Activated T-helper 1 cell treated with Interleukin-2 at 50 U/mL for 16 hours (primary cell): ENCODE measurements around the gene KCNH3.
"Not testable (repeated sequence)": the region's sequence is repeated elsewhere in the genome, so short reads cannot be mapped to it uniquely, and the experiment has no call there.

Experiments used
- DNase-seq: peaks from one replicate; pipeline ENCODE4 v3.0.0-alpha.2; 2020; ENCODE audit warnings: low read depth

Gene KCNH3

GRCh38 chr12:49538510-49539403 is at the start of gene KCNH3:
TSS of gene KCNH3 (plus strand) at chr12:49539030. CDS start at chr12:49539417, 387 bp downstream.
- peak; percentile 87 for DNase-seq

- DNase-seq: no peak
Observed at GRCh38 chr12:49489154-49489553, 49.7 kb upstream of the KCNH3 start.

- DNase-seq: no peak
Observed at GRCh38 chr12:49489720-49490119, 49.1 kb upstream of the KCNH3 start.

- DNase-seq: no peak
Observed at GRCh38 chr12:49491823-49492222, 47.0 kb upstream of the KCNH3 start.

- no peak for DNase-seq
Observed at GRCh38 chr12:49493900-49494299, 44.9 kb upstream of the KCNH3 start.

GRCh38 chr12:49496417-49497360 is 42.1 kb upstream of the KCNH3 start:
- DNase-seq: no peak

GRCh38 chr12:49501895-49502294 is 36.9 kb upstream of the KCNH3 start:
- DNase-seq: no peak

- DNase-seq: no peak
Observed at GRCh38 chr12:49502590-49502989, 36.2 kb upstream of the KCNH3 start.

- no peak for DNase-seq
Observed at GRCh38 chr12:49503674-49504180, 35.1 kb upstream of the KCNH3 start.

- DNase-seq: no peak
Observed at GRCh38 chr12:49505672-49506071, 33.2 kb upstream of the KCNH3 start.

- DNase-seq: no peak
Observed at GRCh38 chr12:49507139-49507538, 31.7 kb upstream of the KCNH3 start.

GRCh38 chr12:49509681-49510080 is 29.1 kb upstream of the KCNH3 start:
- not testable (repeated sequence) for DNase-seq

GRCh38 chr12:49511410-49511809 is 27.4 kb upstream of the KCNH3 start:
- no peak for DNase-seq

- no peak for DNase-seq
Observed at GRCh38 chr12:49512546-49512945, 26.3 kb upstream of the KCNH3 start.

- DNase-seq: no peak
Observed at GRCh38 chr12:49515266-49515665, 23.6 kb upstream of the KCNH3 start.

- no peak for DNase-seq
Observed at GRCh38 chr12:49518914-49519573, 19.8 kb upstream of the KCNH3 start.

GRCh38 chr12:49519574-49519936 is 19.3 kb upstream of the KCNH3 start:
- DNase-seq: no peak

GRCh38 chr12:49521389-49521788 is 17.4 kb upstream of the KCNH3 start:
- DNase-seq: no peak

GRCh38 chr12:49524660-49525324 is 14.0 kb upstream of the KCNH3 start:
- DNase-seq: no peak

GRCh38 chr12:49525942-49526341 is 12.9 kb upstream of the KCNH3 start:
- DNase-seq: no peak

- DNase-seq: no peak
Observed at GRCh38 chr12:49527361-49528130, 11.3 kb upstream of the KCNH3 start.
